Osteocyte (in vitro differentiated cells): ENCODE data around the gene TRPC3. TPM values are rescaled to one million over a fixed set of nuclear protein-coding genes. Genes with fewer than 3 reads are reported as not detected.

Source experiments
- DNase-seq: peaks from one replicate; pipeline ENCODE4 v3.0.0; 2021; ENCODE audit warnings: mixed read lengths; ENCODE audit not compliant: unreplicated experiment; ENCODE audit errors: extremely low spot score
- H3K27ac Mint-ChIP-seq: one replicate; pipeline ENCODE4 v1.8.0; 2021; ENCODE audit warnings: mild to moderate bottlenecking, mixed read lengths; ENCODE audit not compliant: unreplicated experiment
- H3K27me3 Mint-ChIP-seq: one replicate; pipeline ENCODE4 v1.8.0; 2021; ENCODE audit warnings: mixed read lengths; ENCODE audit not compliant: unreplicated experiment
- H3K36me3 Mint-ChIP-seq: one replicate; pipeline ENCODE4 v1.8.0; 2021; ENCODE audit warnings: mixed read lengths; ENCODE audit not compliant: unreplicated experiment
- H3K4me1 Mint-ChIP-seq: one replicate; pipeline ENCODE4 v1.8.0; 2021; ENCODE audit warnings: mixed read lengths; ENCODE audit not compliant: unreplicated experiment
- H3K4me3 Mint-ChIP-seq: one replicate; pipeline ENCODE4 v1.8.0; 2021; ENCODE audit warnings: mild to moderate bottlenecking, moderate library complexity, mixed read lengths; ENCODE audit not compliant: unreplicated experiment
- H3K9me3 Mint-ChIP-seq: one replicate; pipeline ENCODE4 v1.8.0; 2021; ENCODE audit warnings: mixed read lengths; ENCODE audit not compliant: unreplicated experiment
- total RNA-seq: library from RNA; stranded (reverse); gene quantifications from 2 replicates; pipeline ENCODE4 v1.2.1, GENCODE V29; 2021
- TF ChIP-seq, protein P1 (sequence below): fragments of 200-600 bp; sonication (generic); IDR thresholded peaks from 2 replicates; pipeline ENCODE4 v1.5.0; 2021; ENCODE audit warnings: antibody characterized with exemption, mild to moderate bottlenecking, moderate library complexity

Gene TRPC3
- total RNA-seq, 1 donor from 2014 or later: 0.67 TPM

DNA sequence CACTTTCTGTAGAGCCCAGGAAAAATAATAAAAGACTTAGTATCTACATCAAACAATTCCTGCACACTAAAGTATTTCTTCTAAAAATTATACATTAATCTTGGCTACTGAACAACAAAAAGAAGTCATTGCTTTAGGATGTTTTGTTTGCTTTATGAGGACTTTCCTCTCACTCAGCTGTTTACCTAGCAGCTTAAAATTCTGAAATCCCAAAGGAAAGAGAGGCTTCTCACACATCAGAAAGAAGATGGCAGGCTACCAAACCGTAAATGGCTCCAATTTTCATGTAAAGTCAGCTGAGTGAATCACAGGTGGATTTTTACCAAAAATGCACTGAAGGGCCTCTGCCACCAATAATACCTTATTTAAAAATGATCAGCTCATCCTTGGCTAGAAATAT lies 9.0 kb upstream of the TRPC3 start:
- TF ChIP-seq, protein P1, sequence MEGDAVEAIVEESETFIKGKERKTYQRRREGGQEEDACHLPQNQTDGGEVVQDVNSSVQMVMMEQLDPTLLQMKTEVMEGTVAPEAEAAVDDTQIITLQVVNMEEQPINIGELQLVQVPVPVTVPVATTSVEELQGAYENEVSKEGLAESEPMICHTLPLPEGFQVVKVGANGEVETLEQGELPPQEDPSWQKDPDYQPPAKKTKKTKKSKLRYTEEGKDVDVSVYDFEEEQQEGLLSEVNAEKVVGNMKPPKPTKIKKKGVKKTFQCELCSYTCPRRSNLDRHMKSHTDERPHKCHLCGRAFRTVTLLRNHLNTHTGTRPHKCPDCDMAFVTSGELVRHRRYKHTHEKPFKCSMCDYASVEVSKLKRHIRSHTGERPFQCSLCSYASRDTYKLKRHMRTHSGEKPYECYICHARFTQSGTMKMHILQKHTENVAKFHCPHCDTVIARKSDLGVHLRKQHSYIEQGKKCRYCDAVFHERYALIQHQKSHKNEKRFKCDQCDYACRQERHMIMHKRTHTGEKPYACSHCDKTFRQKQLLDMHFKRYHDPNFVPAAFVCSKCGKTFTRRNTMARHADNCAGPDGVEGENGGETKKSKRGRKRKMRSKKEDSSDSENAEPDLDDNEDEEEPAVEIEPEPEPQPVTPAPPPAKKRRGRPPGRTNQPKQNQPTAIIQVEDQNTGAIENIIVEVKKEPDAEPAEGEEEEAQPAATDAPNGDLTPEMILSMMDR: no peak
- Mint-ChIP-seq H3K4me3 (no peak overlapping the region), H3K4me1 (no peaks in the 10 kb centered on the region), H3K36me3 (no peaks in the 10 kb centered on the region), H3K9me3 (no peaks in the 10 kb centered on the region), H3K27me3 (peaks cover 56% of the 10 kb centered on the region), H3K27ac (no peak overlapping the region)
- DNase-seq: no peak

DNA sequence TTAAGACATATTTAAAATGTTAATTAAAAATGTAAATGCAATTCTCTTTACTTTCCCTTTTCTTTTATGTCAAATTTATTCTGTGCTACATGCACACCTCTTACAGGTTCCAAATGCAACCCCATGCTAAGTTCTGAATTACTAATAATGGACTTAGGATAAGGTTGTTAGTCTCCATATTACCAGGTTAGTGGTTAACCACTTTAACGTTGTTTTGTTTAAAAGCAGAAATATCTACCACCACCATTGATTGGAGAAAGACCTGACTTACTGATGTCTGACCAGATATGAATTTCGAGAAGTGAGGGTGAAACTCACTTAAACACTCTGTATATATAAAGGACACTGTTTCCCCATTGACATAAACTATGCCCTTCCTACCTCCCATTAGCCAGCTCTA lies 6.9 kb upstream of the TRPC3 start:
- TF ChIP-seq, protein P1: no peak
- Mint-ChIP-seq H3K27ac (no peak overlapping the region), H3K4me3 (no peak overlapping the region), H3K4me1 (no peaks in the 10 kb centered on the region), H3K36me3 (no peaks in the 10 kb centered on the region), H3K27me3 (peaks cover 62% of the 10 kb centered on the region), H3K9me3 (no peaks in the 10 kb centered on the region)
- DNase-seq: no peak

DNA sequence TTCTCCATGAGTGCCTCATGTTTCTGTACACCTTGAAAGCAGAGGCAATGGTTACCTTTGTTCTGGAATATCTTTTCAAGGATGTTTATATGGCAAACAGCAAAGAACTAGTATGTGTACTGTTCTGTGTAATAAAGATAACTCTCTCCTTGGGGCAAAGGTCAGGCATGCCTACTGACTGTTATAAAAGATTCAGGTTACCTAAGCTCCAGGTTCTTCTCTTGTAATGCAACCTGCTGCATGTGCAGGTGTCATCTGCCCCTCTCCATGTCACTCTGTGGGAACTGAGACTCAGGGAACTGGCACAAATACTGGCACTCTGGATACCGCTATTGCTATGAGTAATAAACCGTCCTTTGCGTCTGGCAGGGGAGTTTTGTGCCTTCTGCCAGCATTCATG lies 5.4 kb upstream of the TRPC3 start:
- peaks cover 72% of the 10 kb centered on the region for H3K27me3 Mint-ChIP-seq
- H3K27ac Mint-ChIP-seq: no peak overlapping the region
- peaks cover 1% of the 10 kb centered on the region for H3K4me1 Mint-ChIP-seq

DNA sequence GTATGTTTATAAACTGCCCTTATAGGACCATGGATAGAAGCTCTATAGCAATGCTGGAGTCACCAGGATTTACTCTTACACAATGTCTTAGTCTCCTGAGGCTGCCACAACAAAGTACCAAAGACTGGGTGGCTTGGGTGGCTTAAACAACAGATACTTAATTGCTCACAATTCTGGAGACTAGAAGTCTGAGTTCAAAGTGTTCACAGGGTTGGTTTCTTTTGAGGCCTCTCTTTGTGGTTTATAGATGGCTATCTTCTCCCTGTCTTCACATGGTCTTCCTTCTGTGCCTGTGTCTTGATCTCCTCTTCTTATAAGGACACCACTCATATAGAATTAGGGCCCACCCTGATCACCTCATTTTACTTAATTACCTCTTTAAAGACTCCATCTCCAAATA lies 2.0 kb upstream of the TRPC3 start:
- Mint-ChIP-seq H3K36me3 (no peaks in the 10 kb centered on the region), H3K9me3 (no peaks in the 10 kb centered on the region), H3K4me3 (no peak overlapping the region), H3K27ac (no peak overlapping the region), H3K4me1 (peaks cover 15% of the 10 kb centered on the region), H3K27me3 (peaks cover 61% of the 10 kb centered on the region)
- TF ChIP-seq, protein P1: no peak
- DNase-seq: no peak

More for the DNA sequence above, 5.4 kb upstream of the TRPC3 start:
- Mint-ChIP-seq H3K36me3 (no peaks in the 10 kb centered on the region), H3K9me3 (no peaks in the 10 kb centered on the region), H3K4me3 (no peak overlapping the region)
- DNase-seq: no peak
- TF ChIP-seq, protein P1: no peak

DNA sequence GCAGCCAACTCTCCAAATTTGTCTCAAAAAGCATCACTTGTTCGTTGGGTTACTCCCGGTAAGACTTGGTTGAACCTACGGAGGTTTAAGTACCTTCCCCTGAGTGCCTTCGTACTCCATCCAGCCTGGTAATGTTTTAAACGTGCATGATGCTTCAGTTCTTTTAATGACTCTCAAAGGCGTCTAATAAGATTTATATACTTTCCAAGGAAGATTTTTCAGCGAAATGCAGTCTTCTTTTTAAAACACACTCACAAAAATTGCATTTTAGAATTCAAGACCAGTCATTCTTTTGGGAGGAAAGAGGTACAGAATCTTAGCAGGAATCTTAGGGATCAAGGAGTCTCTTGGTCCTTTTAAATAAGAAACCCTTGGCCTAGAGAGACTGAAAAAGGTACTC lies 430 bp upstream of the TRPC3 start:
- TF ChIP-seq, protein P1: no peak
- H3K36me3 Mint-ChIP-seq: no peaks in the 10 kb centered on the region
- no peak for DNase-seq
- H3K27me3 Mint-ChIP-seq: peaks cover 62% of the 10 kb centered on the region
- H3K4me3 Mint-ChIP-seq: peak overlapping the region; percentile 73
- no peak overlapping the region for H3K27ac Mint-ChIP-seq
- no peaks in the 10 kb centered on the region for H3K9me3 Mint-ChIP-seq
- peaks cover 15% of the 10 kb centered on the region for H3K4me1 Mint-ChIP-seq
